ENCODE results near the gene CENPO.
"Not testable (repeated sequence)": the region's sequence is repeated elsewhere in the genome, so short reads cannot be mapped to it uniquely, and the experiment has no call there.

Gene CENPO

DNA sequence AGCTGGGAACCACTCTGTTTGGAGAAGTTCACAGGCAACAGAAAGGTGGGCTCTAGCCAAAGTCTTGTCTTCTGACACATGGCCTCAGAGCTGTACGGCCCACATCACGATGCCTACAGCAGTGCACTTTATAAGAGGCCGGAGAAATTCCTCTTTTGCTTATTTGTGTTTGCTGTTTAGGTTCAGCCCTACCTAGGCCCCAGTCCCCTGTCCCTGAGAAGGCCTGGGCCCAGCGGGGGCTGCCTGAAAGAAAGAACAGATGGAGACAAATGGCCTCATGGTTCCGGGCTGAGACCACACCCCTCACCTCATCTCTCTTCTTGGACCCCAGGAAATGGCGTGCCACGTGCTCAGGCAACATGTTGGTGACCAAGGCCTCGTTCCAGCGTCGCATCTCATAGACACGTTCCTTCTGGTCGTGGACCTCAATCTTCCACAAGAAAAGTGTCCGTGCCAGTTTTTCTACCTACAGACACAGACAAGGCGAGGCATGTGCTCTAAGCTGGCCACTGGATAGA, 30.9 kb downstream of the CENPO start:
- no peak for DNase-seq (ENCODE audit: low read depth, low spot score)

DNA sequence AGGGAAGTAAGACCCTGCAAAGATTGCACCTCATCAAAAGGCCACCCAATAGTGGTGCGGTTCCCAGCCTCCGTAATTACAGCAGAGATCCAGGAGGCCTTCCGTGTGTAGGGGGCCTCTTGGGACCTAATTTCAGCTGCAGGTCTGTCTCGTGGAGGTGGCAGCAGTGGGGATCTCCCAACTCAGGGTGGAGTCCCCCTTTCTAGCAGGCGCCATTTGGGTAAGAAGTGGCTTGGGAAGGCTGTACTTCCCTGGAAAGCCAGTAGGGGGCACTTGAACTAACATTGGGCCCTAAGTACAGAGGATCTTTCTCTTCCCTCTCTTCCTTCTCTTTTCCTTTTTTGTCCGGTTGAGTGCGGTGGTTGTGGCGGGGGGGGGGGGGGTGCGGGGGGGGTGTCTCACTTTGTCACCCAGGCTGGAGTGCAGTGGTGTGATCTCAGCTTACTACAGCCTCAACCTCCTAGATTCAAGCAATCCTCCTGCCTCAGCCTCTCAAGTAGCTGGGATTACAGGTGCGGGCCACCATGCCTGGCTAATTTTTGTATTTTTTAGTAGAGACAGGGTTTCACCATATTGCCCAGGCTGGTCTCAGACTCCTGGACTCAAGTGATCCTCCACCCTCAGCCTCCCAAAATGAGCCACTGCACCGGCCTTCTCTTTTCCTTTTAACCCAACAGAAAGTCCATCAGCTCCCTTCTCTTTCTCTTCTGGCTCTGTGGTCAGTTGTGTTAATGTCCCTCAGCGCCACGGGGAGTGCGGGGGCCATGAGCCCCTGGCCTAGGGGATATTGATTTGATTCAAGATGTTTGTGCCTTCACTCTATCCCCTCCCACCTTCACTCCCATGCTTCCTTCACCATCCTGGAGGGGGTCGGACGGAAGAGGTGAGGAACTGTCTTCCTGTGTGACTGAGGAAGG, 32.0 kb downstream of the CENPO start:
- no peak for DNase-seq (ENCODE audit: low read depth, low spot score)

DNA sequence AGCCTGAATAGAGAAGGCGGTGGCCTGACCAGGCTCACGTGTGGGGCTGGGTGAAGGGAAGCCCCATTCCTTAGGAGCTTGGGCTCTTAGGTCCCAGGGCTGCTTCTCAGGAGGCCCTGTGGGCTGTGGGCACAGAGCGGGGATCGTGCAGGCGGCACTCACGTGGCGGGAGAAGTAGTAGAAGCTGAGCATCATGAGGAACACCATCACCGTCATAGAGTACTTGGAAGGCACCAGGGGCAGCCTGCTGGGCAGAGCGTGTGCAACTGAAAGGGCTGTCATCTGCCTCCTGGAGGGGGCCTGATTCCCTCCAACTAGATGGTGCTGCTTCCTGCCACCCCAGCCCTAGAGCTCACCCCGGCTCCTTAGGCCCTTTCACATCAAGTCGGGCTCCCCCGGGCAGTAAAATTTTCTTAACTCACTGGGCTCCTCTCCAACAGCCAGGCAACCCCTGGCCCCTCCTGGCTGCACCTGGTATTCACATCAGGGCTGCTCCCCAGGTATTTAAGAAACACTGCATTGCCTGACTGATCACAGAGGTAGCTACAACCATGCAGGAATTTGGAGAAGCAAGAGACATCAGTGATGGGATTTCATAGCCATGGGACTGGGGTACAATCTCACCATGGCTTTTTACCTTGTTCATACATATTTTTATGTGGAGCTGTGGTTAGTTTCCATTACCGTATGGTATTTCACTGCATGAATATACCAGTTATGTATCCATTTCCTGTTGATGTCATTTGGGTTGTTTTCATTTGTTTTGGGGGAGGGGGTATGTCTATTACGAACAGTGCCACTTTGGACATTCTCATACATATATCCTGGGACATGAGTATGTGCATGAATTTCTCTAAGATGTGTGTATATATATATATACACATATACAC, 32.9 kb downstream of the CENPO start:
- no peak for DNase-seq (ENCODE audit: low read depth, low spot score)

DNA sequence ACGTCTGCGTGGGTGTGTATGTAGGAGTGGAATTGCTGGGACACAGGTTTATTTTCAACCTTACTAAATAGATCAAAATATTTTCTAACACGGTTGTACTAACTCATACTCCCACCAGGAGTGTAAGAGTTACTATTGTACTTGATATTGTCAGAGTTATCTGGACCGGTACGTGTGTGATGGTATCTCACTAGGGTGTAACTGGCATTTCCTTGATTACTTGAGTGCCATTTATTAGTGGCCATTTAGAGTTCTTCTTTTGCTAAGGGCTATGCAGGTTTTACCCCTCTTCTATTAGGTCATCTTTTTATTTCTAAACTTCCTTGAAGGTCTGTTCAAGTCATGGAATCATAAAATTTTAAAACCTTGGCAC, 33.5 kb downstream of the CENPO start:
- no peak for DNase-seq (ENCODE audit: low read depth, low spot score)

DNA sequence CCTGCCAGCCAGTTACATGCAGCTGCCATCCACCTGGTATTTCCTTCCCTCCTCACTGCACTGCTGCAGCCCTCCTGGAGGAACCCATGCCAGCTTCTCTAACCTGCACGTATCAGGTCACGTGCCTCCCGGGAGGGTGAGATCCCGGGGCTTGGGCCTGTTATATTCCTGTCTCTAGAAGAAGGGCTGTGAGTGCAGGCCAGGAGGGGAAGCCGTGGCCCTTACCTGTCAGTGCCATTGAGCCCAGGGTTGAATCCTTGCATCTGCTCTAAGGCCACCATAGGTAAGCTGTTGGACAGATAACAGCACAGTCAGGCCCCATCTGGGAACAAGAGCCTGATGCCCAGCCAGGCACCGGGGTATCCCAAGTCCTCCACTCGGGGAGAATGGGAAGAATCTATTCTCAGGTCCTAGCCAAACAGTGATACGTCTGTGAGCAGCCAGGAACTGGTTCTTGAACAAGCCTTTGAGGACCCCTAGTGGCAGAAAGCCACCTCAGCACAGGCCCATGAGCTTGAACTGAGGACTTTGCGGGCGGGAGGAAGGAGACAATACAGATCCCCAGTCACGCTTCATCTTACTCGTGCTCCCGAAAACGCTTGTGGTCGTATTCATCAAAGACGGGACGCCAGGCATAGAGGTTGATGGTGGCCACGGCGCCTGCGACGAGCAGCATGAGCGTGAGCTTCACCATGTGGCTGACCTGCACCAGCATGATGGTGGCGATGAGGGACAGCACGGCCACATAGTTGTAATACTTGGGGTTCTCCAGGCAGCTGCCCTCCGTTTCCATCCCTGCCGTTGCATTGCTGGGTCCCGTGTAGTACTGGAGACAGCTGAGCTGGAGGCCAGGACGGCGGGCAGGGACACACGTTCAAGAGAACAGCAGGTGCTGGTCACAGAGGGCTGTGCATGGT, 34.4 kb downstream of the CENPO start:
- DNase-seq (ENCODE audit: low read depth, low spot score): no peak

DNA sequence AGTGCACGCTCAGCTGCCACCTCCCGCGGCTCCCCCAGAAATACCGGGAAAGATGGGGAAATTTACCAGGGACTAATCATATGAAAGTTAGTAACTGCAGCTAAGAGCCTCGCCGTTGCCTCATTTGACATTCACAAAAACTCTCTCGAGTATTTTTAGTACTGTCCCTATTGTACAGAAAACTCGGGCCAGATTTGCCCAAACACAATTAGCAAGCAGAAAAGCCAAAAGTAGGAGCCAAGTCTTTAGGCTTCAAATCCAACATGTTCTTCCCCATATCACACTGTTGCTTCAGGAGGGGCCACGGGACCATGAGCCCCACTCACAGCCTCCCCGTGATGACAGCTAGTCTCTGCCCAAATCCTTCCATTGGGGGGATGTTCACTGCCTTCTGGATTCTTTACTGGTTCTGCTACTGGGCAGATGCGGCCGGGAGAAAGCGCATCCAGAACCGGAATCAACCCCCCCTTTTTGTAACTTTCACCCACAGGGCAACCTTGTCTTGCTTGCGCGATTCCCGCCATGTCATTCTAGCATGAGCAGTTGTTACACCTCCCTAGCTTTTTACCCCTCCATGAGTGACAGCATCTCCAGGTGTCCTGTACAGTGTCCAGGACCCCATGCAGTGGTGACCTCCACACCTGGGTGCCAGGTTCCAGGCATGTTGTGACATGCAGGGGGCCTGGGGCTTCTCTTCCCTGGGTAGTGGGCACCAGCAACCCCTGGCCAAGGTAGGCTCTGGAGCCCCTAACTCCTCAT, 35.2 kb downstream of the CENPO start:
- DNase-seq (ENCODE audit: low read depth, low spot score): no peak

DNA sequence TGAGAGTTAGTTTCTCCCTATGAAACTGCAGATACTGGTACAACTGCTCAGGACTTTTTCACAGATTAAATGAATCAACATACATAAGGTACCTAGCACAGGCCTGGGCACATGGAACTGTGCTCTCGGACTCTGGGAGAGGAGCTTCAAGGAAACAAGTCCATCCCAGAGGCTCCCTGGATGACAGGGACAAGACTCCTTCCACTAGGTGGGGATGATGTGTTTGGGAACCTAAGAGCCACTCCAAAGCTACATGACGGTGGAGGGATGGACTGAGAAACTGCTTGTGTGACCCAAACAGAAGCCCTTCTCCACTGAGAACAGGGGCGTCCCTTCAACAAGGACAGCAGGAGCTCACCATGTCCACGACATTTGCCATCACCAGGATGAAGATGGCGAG, 37.1 kb downstream of the CENPO start:
- DNase-seq (ENCODE audit: low read depth, low spot score): no peak

DNA sequence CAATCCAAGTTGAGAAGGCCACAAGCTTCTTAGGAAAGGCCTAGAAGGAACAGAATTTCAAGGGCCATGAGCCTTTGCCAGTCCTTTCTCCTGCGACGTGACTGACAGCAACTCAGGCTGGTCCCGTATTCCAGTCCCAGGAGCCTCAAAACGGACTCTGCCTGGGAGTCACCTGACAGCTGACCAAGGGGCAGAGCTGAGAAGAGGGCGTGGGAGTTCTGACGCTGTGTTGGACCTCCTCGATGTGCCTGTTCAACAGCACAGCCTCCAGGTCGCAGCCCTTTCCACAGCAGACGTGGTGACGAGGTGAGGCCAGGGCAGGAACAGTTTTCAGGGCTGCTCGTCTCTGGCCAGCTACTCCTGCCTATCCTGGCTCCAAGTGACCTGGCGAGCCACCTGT, 37.6 kb downstream of the CENPO start:
- DNase-seq (ENCODE audit: low read depth, low spot score): no peak

DNA sequence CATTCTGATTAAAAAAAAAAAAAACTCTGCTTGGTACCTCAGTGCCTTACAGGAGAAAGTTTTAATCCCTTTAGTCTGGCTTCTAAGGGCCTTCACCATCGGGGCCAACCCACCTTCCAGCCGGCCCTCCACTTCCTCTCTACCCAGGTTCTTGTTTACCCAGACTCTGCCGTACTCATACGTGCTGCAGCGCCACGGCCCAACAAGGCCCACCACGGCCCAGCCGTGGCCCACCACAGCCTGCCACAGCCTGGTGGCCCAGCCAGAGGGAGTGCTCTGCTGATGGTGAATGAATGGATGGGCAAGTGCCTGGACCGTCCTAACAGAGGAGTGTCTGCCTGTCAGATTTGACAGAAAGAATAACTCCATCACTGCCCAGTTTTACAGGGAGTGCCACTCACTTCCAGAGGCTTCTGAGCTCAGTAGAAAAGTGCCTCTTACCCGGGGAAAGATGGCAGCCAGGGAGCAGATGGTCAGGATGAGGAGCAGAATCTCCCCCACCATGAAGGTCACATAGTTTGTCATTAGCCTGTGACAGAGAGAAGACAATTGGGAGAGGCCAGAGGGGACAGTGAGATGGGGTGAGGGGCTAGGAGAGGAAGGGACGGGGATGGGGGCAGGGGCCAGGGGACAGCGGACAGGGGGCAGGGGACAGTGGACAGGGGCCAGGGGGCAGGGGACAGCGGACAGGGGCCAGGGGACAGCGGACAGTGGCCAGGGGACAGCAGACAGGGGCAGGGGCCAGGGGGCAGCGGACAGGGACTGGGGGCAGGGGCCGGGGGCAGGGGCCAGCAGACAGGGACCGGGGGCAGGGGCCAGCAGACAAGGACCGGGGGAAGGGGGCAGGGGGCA, 38.2 kb downstream of the CENPO start:
- DNase-seq (ENCODE audit: low read depth, low spot score): no peak

DNA sequence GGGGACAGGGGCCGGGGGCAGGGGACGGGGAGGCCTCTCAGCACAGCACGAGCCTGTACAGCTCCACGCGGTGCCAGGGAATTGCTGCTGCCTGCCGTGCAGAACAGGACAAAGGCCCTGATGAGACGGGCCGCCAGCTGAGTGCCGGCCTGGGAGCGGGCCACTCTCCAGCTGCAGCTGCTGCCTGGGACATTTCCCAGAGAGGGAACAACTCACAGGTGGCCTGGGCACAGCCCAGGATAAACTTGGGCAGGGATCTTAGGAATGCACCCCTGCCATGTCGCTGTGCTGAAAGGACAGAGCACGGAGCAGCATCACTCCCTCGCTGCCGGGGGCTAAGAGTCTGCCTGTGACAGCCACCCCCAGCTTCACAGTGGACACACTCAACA, 38.8 kb downstream of the CENPO start:
- DNase-seq (ENCODE audit: low read depth, low spot score): no peak

DNA sequence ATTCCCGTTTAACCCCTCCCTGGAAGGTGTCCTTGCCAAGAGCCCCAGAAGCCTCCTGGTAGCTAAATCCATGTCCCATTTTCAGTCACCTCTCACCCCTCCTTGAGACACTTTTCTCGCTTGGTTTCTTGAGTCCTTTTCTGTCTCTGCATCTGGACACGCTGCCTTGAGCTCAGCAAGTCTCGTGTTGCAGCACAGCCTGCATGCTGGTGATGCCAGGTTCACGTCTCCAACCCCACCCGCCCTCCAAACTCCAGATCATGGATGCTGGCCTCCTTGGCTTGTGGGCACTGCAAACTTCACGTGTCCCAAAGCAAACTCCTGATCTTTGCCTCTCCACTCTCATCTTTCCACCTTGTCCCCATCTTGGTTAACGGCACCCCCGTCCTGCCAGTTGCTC, 39.3 kb downstream of the CENPO start:
- no peak for DNase-seq (ENCODE audit: low read depth, low spot score)

DNA sequence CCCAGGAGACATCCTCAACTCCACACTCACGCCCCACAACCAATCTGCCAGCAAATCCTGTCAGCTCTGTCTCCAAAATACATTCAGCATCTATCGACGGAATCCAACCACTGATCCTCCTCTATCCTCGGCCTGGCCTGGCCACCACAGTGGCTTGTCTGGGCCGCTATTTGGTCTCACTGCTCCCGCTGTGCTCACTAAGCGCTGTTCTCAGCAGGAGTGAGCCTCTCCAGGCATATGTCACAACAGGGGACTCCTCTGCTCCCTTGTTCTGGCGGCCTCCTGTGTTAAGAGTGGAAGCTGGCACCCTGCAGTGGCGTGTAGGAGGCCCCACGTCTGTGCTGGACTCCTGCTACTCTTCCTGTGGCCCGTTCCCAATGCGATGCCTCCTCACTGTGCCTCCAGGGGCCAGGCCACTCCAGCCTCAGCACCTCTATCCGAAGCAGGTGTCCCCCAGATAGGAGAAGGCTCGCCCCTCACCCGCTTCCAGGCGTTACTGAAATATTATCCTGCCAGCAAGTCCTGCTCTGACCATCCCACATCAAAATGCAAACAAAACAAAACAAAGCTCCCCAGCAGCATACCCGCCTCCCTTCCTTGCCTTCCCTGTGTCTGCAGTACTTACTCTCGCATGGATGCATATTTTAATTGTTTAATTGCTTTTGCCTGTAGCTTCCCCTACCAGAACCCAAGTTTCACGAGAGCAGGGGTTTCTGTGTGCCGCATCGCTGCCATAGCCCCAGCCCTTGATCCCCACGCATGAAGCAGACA, 39.9 kb downstream of the CENPO start:
- DNase-seq (ENCODE audit: low read depth, low spot score): peak; percentile 66

DNA sequence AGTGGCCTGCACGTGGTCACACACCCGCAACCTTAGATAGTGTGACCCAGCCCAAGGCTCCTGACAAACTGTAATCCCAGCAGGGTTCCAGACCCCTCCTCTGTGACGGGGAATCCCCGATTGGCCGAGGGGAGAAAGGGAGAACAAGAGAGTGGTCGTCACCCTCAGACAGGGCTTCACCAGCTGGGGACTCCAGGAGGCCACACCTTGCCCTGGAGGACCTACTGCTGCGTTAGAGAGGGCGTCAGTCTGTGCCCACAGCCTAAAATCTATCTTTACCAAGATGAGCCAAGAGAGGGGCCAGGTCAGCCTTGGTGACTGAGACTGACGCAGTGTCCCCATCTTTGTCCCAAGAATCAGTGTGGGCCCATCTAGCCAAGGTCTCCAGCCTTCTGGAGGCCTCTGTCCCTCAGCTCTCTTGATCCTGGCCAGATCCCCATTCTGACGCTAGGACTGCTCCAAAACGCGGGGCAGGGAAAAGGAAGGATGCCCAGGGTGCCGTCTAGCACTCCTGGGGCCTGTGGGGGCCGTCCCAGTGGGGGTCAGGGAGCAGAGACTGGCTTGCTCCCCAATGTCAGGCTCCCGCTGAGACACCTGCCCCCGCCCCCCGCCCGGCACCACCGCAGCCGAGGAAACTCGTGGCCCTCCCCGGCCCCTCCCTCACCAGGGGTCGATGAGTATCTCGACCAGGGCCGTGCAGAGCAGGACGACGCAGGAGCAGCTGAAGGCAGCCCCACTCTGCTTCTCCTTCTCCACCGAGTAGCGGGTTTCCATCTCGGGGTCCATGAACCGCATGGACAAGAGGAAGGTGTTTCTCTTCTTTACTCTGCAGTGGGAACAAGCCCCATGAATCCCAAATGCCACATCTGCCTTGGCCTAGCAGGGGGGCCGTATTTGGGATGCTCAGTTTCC, 40.9 kb downstream of the CENPO start:
- DNase-seq (ENCODE audit: low read depth, low spot score): no peak

DNA sequence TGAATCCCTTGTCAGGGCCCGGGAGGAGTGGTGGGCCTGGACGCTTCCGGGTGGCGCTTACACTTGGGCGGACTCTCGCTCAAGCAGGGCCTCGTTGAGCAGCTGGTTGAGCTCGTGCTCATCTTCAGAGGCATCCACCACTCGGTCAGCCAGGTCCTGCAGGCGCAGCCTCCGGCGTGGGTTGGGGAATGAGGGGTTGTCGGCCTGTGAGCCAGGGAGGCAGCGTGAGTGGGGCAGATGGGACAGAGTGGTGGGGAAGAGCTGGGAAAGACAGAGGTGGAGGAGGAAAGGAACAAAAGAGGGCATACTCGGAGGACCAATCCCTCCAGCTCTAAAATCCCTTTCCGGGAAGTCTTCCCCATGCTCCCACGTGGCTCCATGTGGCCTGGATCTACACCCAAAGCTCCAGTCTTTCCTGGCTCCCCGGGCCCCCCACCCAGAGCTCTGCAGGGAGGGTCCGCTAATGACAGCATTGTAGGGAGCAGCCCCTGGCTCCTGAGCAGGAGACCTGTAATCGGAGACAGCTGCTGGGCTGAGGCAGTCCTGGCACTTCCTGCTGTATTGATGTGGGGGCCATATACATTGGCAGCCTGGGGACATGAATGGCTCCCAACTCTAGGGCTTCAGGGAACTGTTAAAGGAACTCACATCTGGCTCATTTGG, 41.6 kb downstream of the CENPO start:
- DNase-seq (ENCODE audit: low read depth, low spot score): no peak

DNA sequence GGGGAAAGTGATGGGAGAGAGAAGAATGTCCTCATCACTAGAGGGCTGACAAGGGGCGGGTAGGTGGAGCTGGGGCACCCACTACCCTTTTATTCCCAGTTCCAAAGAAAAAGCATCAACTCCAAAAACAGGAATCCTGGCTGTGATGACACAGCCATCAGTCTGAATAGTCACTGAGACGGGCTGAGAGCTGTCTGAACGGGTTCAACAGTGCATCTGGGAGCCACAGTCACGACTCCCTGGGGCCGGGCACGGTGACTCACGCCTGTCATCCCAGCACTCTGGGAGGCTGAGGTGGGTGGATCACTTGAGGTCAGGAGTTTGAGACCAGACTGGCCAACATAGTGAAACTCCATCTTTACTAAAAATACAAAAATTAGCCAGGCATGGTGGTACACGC, 42.2 kb downstream of the CENPO start:
- DNase-seq (ENCODE audit: low read depth, low spot score): not testable (repeated sequence)

DNA sequence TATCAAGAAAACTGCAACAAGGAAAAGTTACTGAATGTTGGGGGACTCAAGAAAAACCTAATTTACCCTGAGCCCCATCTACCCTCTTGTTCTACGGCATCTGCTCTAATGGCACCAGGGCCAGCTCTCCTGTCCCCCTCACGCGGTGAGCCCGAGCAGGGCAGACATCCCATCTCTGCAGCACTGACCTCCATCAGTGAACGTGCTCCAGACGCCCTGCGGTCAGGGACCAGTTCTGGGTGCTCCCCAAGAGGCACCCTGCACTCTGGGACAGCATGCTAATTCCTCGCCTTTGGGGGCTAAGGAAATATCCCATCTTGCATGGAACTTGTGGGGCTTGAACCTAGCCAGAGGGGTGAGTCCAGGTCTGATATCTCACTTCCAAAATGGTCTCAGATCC, 43.0 kb downstream of the CENPO start:
- DNase-seq (ENCODE audit: low read depth, low spot score): no peak

DNA sequence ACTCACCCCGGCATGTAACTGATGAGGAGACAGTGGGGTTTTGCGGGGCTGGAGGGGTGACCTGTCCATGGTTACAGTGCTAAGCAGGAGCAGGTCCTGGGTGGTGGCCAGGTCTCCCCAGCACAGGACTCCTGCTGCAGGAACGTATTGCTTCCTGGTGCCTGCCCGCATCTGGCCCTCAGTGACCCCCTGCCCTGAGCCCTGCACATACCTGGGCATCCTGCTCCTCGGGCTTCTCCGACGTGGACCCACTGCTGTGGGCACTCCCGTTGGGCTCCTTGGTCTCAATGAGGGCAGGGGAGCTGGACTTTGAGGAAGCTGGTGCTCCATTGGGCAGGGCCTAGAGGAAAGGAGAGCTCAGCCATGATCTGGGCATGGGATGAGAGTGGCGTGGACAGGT, 43.5 kb downstream of the CENPO start:
- DNase-seq (ENCODE audit: low read depth, low spot score): no peak
